EH (cell line): ENCODE data around the gene GPR17.

ENCODE experiments used
- DNase-seq: peaks from one replicate; pipeline ENCODE4 v3.0.0-alpha.2; 2015; ENCODE audit warnings: low read depth

The GPR17 gene

GRCh38 chr2:127654838-127655175, 8.9 kb downstream of the GPR17 start:
- DNase-seq, result no peak

- no peak for DNase-seq
Observed at GRCh38 chr2:127655209-127656073, 9.5 kb downstream of the GPR17 start.

GRCh38 chr2:127656569-127657231, 10.7 kb downstream of the GPR17 start:
- DNase-seq, result no peak

GRCh38 chr2:127657232-127657595, 11.3 kb downstream of the GPR17 start:
- no peak for DNase-seq

- no peak for DNase-seq
Observed at GRCh38 chr2:127658146-127658545, 12.2 kb downstream of the GPR17 start.

- no peak for DNase-seq
Observed at GRCh38 chr2:127658641-127659407, 12.9 kb downstream of the GPR17 start.

GRCh38 chr2:127659408-127660290, 13.7 kb downstream of the GPR17 start:
- no peak for DNase-seq

GRCh38 chr2:127660291-127660578, 14.3 kb downstream of the GPR17 start:
- no peak for DNase-seq

GRCh38 chr2:127661072-127661649, 15.2 kb downstream of the GPR17 start:
- DNase-seq, result peak; percentile 25

- DNase-seq, result peak; percentile 43
Observed at GRCh38 chr2:127661949-127662510, 16.1 kb downstream of the GPR17 start.

GRCh38 chr2:127662937-127663565, 17.1 kb downstream of the GPR17 start:
- no peak for DNase-seq

- no peak for DNase-seq
Observed at GRCh38 chr2:127663566-127664064, 17.7 kb downstream of the GPR17 start.

- no peak for DNase-seq
Observed at GRCh38 chr2:127664065-127664894, 18.3 kb downstream of the GPR17 start.

- no peak for DNase-seq
Observed at GRCh38 chr2:127664895-127665225, 18.9 kb downstream of the GPR17 start.

- DNase-seq, result no peak
Observed at GRCh38 chr2:127665267-127665893, 19.4 kb downstream of the GPR17 start.

- no peak for DNase-seq
Observed at GRCh38 chr2:127669056-127669455, 23.1 kb downstream of the GPR17 start.

- DNase-seq, result peak; percentile 86
Observed at GRCh38 chr2:127670055-127670956, 24.4 kb downstream of the GPR17 start.

- DNase-seq, result no peak
Observed at GRCh38 chr2:127670957-127671290, 25.0 kb downstream of the GPR17 start.
